ENCODE results near the gene PIK3R6.
A peak's percentile ranks its signal among the peaks of the same experiment; 100 is the strongest.

PIK3R6 gene

DNA sequence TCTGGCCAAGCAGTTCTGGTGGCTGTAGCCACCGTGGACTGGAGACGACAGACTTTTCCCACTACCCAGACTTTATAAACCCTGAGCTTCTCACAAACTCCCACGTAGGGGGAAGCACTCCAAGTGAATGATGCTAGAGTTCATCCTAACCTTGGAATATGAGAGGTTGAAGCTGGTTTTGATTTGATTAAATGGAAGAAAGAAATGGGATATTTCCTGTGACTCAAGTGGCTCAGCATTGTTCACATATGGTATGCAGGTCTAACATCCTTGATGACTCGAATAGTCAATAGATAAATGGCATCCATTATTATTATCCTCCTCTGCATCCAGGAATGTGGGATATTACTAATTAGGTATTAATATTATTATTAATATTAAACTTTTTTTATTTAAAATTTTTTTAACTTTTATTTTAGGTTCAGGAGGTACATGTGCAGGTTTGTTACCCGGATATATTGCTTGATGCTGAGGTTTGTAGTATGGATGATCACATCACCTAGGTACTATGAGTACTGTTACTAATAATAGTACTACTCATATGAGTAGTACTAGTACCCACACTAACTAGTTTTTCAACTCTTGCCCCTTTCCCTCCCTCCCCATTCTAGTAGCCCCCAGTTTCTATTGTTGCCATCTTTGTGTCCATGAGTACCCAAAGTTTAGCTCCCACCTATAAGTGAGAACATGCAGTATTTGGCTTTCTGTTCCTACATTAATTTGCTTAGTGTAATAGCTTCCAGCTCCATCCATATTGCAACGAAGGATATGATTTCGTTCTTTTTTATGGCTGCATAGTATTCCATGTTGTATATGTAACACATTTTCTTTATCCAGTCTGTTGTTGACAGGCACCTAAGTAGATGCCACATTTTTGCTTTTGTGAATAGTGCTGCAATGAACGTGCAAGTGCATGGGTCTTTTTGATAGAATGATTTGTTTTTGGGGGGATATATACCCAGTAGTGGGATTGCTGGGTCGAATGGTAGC, 22.9 kb downstream of the PIK3R6 start:
- TF ChIP-seq POLR2A (IDR thresholded peaks at IDR 0.05; ENCODE audit: extremely low read depth, insufficient read length) (no peak), MYC (IDR thresholded peaks at IDR 0.05; ENCODE audit: low read depth, low read length) (no peak)
- TF ChIP-seq, protein P1, sequence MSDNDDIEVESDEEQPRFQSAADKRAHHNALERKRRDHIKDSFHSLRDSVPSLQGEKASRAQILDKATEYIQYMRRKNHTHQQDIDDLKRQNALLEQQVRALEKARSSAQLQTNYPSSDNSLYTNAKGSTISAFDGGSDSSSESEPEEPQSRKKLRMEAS (IDR thresholded peaks at IDR 0.05; ENCODE audit: low read depth, low read length) = no peak
- TF ChIP-seq, protein P2, sequence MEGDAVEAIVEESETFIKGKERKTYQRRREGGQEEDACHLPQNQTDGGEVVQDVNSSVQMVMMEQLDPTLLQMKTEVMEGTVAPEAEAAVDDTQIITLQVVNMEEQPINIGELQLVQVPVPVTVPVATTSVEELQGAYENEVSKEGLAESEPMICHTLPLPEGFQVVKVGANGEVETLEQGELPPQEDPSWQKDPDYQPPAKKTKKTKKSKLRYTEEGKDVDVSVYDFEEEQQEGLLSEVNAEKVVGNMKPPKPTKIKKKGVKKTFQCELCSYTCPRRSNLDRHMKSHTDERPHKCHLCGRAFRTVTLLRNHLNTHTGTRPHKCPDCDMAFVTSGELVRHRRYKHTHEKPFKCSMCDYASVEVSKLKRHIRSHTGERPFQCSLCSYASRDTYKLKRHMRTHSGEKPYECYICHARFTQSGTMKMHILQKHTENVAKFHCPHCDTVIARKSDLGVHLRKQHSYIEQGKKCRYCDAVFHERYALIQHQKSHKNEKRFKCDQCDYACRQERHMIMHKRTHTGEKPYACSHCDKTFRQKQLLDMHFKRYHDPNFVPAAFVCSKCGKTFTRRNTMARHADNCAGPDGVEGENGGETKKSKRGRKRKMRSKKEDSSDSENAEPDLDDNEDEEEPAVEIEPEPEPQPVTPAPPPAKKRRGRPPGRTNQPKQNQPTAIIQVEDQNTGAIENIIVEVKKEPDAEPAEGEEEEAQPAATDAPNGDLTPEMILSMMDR (IDR thresholded peaks at IDR 0.05; ENCODE audit: low read depth, low read length) = no peak
- H3K4me3 ChIP-seq (ENCODE audit: low read depth, low read length) = no peak overlapping the region
- no peak for DNase-seq (ENCODE audit: low read depth)

DNA sequence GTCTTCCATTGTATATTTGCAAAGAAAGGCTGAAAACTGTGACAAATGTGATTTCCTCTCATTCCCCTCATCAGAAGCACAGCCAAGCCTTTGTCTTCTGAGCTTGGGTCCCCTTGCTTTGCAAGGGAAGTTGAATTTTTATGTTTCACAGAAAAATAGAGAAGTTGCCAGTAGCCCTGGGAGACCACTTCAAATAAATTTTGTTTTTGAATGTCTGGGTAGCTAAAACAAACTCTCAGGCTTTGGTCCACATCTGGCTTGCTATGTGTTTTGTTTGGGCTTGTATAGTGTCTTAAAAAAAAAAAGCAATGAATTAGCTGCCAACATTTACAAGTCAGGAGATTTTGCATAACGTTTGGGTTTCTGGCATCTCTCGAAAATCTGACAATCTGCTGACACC, 24.1 kb downstream of the PIK3R6 start:
- DNase-seq (ENCODE audit: low read depth) = no peak
- TF ChIP-seq POLR2A (IDR thresholded peaks at IDR 0.05; ENCODE audit: extremely low read depth, insufficient read length) (no peak), MYC (IDR thresholded peaks at IDR 0.05; ENCODE audit: low read depth, low read length) (no peak)
- TF ChIP-seq, protein P2 (IDR thresholded peaks at IDR 0.05; ENCODE audit: low read depth, low read length) = no peak
- TF ChIP-seq, protein P1 (IDR thresholded peaks at IDR 0.05; ENCODE audit: low read depth, low read length) = no peak
- H3K4me3 ChIP-seq (ENCODE audit: low read depth, low read length) = no peak overlapping the region

DNA sequence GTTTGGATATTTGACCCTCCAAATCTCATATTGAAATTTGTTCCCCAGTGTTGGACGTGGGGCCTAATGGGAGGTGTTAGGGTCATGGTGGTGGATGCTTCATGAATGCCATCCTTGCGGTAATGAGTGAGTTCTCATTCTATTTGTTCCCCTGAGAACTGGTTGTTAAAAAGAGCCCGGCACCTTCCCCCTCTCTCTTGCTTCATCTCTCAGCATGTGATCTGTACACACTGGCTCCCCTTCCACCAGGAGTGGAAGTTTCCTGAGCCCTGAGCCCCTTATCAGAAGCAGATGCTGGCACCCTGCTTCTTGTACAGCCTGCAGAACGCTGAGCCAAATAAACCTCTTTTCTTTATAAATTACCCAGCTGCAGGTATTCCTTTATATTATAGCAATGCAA, 25.6 kb downstream of the PIK3R6 start:
- H3K4me3 ChIP-seq (ENCODE audit: low read depth, low read length) = no peak overlapping the region
- TF ChIP-seq MYC (IDR thresholded peaks at IDR 0.05; ENCODE audit: low read depth, low read length) = no peak
- peak; percentile 28 for DNase-seq (ENCODE audit: low read depth)

- no peak for DNase-seq (ENCODE audit: low read depth)
- TF ChIP-seq, protein P1 (IDR thresholded peaks at IDR 0.05; ENCODE audit: low read depth, low read length) = no peak
- TF ChIP-seq POLR2A (IDR thresholded peaks at IDR 0.05; ENCODE audit: extremely low read depth, insufficient read length) (no peak), MYC (IDR thresholded peaks at IDR 0.05; ENCODE audit: low read depth, low read length) (no peak)
- TF ChIP-seq, protein P2 (IDR thresholded peaks at IDR 0.05; ENCODE audit: low read depth, low read length) = no peak
- no peak overlapping the region for H3K4me3 ChIP-seq (ENCODE audit: low read depth, low read length)
Observed at GRCh38 chr17:8839410-8839935, 28.0 kb downstream of the PIK3R6 start.

- no peak overlapping the region for H3K4me3 ChIP-seq (ENCODE audit: low read depth, low read length)
- TF ChIP-seq, protein P1 (IDR thresholded peaks at IDR 0.05; ENCODE audit: low read depth, low read length) = no peak
- TF ChIP-seq POLR2A (IDR thresholded peaks at IDR 0.05; ENCODE audit: extremely low read depth, insufficient read length) (no peak), MYC (IDR thresholded peaks at IDR 0.05; ENCODE audit: low read depth, low read length) (no peak)
- TF ChIP-seq, protein P2 (IDR thresholded peaks at IDR 0.05; ENCODE audit: low read depth, low read length) = no peak
- no peak for DNase-seq (ENCODE audit: low read depth)
Observed at GRCh38 chr17:8838551-8839095, 28.9 kb downstream of the PIK3R6 start.

DNA sequence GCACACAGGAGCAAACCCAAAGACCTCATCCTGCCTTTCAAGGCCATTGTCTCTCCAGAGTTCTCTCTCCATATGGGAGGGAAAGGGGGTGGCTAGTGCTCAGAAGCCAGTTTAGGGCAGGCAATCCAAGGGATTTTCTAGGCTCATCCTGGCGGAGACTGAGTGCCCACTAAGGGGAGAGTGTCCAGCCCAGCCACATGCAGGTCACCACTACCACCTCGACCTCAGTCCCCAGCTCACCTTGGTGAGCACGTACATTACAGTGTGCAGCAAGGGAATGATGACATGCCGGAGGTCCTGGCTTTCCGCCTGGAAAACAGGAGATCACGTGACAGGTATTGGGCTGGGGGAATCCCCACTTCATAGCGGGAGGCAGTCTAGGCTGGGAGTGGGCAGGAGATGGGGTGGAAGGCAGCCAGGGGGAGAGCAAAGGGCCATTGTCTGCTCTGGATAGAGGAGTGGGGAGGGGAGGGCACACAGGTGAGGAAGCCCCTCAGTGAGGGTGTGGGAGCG, 29.9 kb downstream of the PIK3R6 start:
- no peak for DNase-seq (ENCODE audit: low read depth)
- TF ChIP-seq, protein P1 (IDR thresholded peaks at IDR 0.05; ENCODE audit: low read depth, low read length) = no peak
- no peak overlapping the region for H3K4me3 ChIP-seq (ENCODE audit: low read depth, low read length)

Data from NB4 (cell line).